Measurements from ENCODE around the gene CAPN2.

DNA sequence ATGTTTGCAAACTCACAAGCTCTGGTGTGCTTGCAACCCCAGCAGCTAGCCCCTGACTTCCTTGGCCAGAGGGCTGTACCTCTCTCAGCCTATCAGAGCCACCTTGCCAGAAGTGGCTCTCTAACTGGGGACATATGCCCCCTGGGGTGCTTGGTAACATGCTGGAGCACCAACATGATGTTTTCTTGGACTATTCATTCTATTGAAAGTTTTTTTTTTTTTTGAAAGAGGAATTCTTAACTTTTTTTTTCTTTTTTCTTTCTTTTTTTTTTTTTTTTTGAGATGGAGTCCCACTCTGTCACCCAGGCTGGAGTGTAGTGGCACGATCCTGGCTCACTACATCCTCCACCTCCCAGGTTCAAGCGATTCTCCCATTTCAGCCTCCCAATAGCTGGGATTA lies 32.2 kb upstream of the CAPN2 start:
- TF ChIP-seq ZNF274 (IDR thresholded peaks at IDR 0.05; ENCODE audit: low read depth, low read length) (no peak), YY1 (IDR thresholded peaks at IDR 0.05; ENCODE audit: insufficient read depth, insufficient read length) (no peak)

All from NT2/D1 (cell line).